ENCODE measurements around the gene TMEM187.

DNA sequence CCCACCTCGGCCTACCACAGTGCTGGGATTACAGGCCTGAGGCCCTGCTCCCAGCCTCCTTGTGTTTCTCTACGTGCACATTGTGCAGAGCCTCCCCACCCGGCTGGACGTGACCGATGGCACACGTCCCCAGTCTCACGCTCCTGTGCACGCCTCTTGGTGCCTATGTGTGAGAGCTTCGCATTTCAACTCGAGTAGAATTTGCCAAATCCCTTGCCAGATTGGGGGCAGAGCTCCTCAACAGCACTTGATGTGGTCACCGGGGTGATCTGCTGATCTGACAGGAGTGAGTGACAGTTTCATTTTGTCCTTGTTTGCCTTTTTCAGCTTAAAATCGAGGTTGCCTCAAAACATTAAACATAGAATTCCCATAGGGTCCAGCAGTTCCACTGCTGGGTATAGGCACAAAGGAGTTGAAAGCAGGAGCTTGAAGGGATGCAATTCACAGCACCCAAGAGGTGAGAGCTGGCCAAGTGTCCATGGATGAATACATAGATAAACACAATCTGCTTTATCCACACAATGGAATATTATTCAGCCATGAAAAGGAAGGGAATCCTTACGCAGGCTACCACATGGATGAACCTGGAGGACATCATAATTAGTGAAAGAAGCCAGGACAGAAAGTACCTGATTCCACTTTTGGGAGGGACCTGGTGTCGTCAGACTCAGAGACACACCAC lies 17.6 kb downstream of the TMEM187 start:
- no peak for TF ChIP-seq POLR2A (IDR thresholded peaks at IDR 0.05)
- TF ChIP-seq, protein P1, sequence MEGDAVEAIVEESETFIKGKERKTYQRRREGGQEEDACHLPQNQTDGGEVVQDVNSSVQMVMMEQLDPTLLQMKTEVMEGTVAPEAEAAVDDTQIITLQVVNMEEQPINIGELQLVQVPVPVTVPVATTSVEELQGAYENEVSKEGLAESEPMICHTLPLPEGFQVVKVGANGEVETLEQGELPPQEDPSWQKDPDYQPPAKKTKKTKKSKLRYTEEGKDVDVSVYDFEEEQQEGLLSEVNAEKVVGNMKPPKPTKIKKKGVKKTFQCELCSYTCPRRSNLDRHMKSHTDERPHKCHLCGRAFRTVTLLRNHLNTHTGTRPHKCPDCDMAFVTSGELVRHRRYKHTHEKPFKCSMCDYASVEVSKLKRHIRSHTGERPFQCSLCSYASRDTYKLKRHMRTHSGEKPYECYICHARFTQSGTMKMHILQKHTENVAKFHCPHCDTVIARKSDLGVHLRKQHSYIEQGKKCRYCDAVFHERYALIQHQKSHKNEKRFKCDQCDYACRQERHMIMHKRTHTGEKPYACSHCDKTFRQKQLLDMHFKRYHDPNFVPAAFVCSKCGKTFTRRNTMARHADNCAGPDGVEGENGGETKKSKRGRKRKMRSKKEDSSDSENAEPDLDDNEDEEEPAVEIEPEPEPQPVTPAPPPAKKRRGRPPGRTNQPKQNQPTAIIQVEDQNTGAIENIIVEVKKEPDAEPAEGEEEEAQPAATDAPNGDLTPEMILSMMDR (IDR thresholded peaks at IDR 0.05): no peak

Measured in adrenal gland (tissue), 5 donors.